Pancreas (tissue), 10 donors: Measurements from ENCODE around the gene UBTD2. TPM values are rescaled to one million over a fixed set of nuclear protein-coding genes. Genes with fewer than 3 reads are reported as not detected.
A peak's percentile ranks its signal among the peaks of the same experiment; 100 is the strongest.

Experiments used
- ATAC-seq, 4 donors: fragments of 200-7000 bp; cut with Tn5 transposase; one replicate each; pipeline versions ENCODE4 v1.8.0 to v1.9.1; 2020; ENCODE audit warnings: mild to moderate bottlenecking in 4 of 4, moderate library complexity in 4 of 4
- DNase-seq, 6 donors: peaks; one replicate each; pipeline ENCODE4 v3.0.0-alpha.2; 2020
- FAIRE-seq: peaks from 2 replicates; lab custom pipeline; 2012; peaks lifted over from hg19 to GRCh38; lab: Jason Lieb, UNC
- H3K27ac ChIP-seq, 4 donors: fragments of 200-600 bp; sonication (generic); 1 replicate in 3 of 4; 2 replicates in 1 of 4; pipeline versions ENCODE4 v1.5.0 to v1.8.0; 2020
- H3K27me3 ChIP-seq, 4 donors: fragments of 200-600 bp; one replicate each; pipeline ENCODE4 v1.8.0; 2021
- H3K36me3 ChIP-seq, 3 donors: fragments of 200-600 bp; sonication (generic) in 1 of 3; one replicate each; pipeline versions ENCODE4 v1.5.0 to v1.8.0; 2020 to 2021
- H3K4me1 ChIP-seq, 3 donors: fragments of 200-600 bp; one replicate each; pipeline ENCODE4 v1.8.0; 2021
- H3K4me3 ChIP-seq, 4 donors: fragments of 200-600 bp; sonication (generic) in 2 of 4; one replicate each; pipeline versions ENCODE4 v1.5.0 to v1.8.0; 2020 to 2021
- H3K9me3 ChIP-seq, 4 donors: fragments of 200-600 bp; one replicate each; pipeline ENCODE4 v1.8.0; 2021
- WGBS, 2 donors: extraction: QIAGEN DNeasy Blood & Tissue Kit; methylation state at CpG; one replicate each; pipeline ENCODE4 v1.1.7; 2013; 5-methylcytosine and 5-hydroxymethylcytosine counted together
- intact Hi-C, 3 donors: fragments of 100-400 bp; cut with DNase I; formaldehyde crosslinking; loops; one replicate each; pipeline versions ENCODE4 v1.11.1 to v1.14.2; 2022
- polyA plus RNA-seq, 2 donors: library from polyadenylated mRNA; stranded (reverse); fragments of 200-250 nt; gene quantifications; one replicate each; pipeline ENCODE4 v1.2.3, GENCODE V29; 2013
- total RNA-seq, 6 donors: library from RNA; stranded (reverse); fragmentation: NEBNext Ultra II Directional in 4 of 6; extraction: Animal tissue kit (Norgen Biotek cat#: 25700) in 4 of 6; gene quantifications; one replicate each; pipeline versions ENCODE4 v1.2.1 to v1.2.4, GENCODE V29; 2021 to 2023
- TF ChIP-seq, protein P1 (sequence below), 4 donors: fragments of 200-600 bp; sonication (generic) in 3 of 4; IDR thresholded peaks; one replicate each; pipeline versions ENCODE4 v1.5.0 to v1.8.0; 2021; ENCODE audit warnings: antibody characterized with exemption in 4 of 4
- donor health status: healthy with polysubstance abuse.
- donor health status: DM: no; HTN: no; CAD: no; lungs with moderate emphysema.
- donor health status: DM: no; HTN: no; CAD: no.
- donor health status: control.
- donor health status: control.
- donor health status: Bipolar disorder and iron deficiency.
- donor health status: DM: yes; HTN: yes; CAD: no.
- donor health status: DM: no; HTN: no; CAD: no.
- donor health status: DM: no; HTN: no; CAD: no.
- donor health status: DM: yes; HTN: yes; CAD: no.

UBTD2 gene
- total and polyA plus RNA-seq, 8 donors = 4.5 to 12.9 (median 6.9) TPM

DNA sequence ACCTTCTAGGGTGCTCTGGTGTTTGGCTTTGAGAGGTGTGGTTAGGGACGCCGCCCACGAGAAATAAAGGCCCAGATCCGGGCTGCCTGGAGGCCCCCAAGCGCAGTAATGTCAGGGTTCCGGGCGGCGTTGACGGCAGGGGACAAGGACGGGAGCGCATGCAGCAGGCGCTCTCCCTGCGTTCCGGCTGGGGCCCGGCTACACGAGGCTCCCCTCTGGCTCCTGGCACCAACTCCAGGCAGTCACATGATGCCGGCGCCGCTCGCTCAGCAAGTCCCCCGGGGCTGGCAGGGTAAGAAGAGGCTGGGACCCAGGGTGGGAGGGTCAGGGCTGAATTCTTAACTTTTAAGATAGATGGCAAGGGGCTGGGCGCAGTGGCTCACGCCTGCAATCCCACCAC lies 28.1 kb downstream of the UBTD2 start:
- Histone ChIP-seq H3K4me1 (no peaks in the 10 kb centered on the region), H3K27me3 (no peaks in the 10 kb centered on the region), H3K9me3 (no peaks in the 10 kb centered on the region), H3K36me3 (peaks cover 0 to 4% (median 0%) of the 10 kb centered on the region in 3 donors), H3K4me3 (no peak overlapping the region), H3K27ac (no peak overlapping the region)
- ATAC-seq (no peak), DNase-seq (peak in 1 of 6 donors; percentile 67), FAIRE-seq (no peak)
- WGBS, 2 donors = 97 to 99% methylated on average over 23 of the region's 23 CpGs
- TF ChIP-seq, protein P1, sequence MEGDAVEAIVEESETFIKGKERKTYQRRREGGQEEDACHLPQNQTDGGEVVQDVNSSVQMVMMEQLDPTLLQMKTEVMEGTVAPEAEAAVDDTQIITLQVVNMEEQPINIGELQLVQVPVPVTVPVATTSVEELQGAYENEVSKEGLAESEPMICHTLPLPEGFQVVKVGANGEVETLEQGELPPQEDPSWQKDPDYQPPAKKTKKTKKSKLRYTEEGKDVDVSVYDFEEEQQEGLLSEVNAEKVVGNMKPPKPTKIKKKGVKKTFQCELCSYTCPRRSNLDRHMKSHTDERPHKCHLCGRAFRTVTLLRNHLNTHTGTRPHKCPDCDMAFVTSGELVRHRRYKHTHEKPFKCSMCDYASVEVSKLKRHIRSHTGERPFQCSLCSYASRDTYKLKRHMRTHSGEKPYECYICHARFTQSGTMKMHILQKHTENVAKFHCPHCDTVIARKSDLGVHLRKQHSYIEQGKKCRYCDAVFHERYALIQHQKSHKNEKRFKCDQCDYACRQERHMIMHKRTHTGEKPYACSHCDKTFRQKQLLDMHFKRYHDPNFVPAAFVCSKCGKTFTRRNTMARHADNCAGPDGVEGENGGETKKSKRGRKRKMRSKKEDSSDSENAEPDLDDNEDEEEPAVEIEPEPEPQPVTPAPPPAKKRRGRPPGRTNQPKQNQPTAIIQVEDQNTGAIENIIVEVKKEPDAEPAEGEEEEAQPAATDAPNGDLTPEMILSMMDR (IDR thresholded peaks at IDR 0.05) = no peak
- intact Hi-C loops = no loop called here

DNA sequence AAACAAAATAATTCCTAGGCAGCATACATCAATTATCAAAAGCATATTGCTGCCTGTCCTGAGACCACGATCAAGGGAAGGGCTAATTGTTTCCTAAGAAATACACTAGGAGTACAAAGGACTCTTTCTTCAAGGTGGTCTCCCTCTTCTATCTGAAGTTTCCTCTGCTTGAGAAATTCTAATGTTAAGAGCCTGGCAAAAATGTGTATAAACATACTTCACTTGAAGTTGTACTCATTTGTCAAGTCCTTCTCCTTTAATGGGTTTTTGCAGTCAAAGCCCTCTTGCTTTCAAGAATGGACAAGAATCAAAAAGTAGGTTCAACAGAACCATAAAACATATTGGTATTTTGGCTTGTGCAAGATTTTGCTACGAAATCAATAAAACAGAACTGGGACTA lies 31.1 kb downstream of the UBTD2 start:
- no peak for DNase-seq
- H3K9me3 ChIP-seq = no peaks in the 10 kb centered on the region
- no peak overlapping the region for H3K27ac ChIP-seq
- no peak overlapping the region for H3K4me3 ChIP-seq
- ATAC-seq = no peak
- peaks cover 0 to 4% (median 0%) of the 10 kb centered on the region in 3 donors for H3K36me3 ChIP-seq
- no peak for FAIRE-seq
- no peaks in the 10 kb centered on the region for H3K27me3 ChIP-seq
- H3K4me1 ChIP-seq = no peaks in the 10 kb centered on the region
- WGBS, 2 donors = 73 to 77% methylated on average over 2 of the region's 2 CpGs
- intact Hi-C loops = no loop called here
- TF ChIP-seq, protein P1 (IDR thresholded peaks at IDR 0.05) = no peak

DNA sequence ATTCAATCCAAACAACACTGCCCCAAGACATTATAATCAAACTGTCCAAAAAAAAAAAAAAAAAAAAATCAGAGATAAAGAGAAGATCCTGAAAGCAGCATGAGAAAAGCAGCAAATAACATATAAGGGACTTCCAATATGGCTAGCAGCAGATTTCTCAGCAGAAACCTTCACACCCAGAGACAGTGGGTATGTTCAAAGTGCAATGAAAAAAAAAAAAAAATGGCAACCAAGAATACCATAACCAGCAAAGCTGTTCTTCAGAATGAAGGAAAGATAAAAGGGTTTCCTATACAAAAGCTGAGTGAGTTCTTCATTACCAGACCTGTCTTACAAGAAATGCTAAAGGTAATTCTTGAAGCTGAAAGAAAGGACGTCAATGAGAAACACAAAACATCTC lies 32.1 kb downstream of the UBTD2 start:
- WGBS, 2 donors = 100% methylated on average over 1 of the region's 1 CpG
- FAIRE-seq = no peak

DNA sequence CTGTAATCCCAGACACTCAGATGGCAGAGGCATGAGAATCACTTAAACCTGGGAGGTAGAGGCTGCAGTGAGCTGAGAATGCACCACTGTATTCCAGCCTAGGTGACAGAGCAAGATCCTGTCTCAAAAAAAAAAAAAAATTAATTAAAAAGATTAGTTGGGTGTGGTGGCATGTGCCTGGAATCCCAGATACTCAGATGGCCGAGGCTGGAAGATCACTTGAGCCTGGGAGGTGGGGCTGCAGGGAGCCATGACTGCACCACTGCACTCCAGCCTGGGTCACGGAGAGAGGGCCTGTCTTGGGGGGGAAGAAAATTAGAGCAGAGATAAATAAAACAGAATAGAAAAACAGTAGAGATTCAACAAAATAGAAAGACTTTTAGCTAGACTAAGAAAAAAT lies 34.9 kb downstream of the UBTD2 start:
- no peaks in the 10 kb centered on the region for H3K36me3 ChIP-seq
- no peaks in the 10 kb centered on the region for H3K4me1 ChIP-seq
- H3K27ac ChIP-seq = no peak overlapping the region
- H3K9me3 ChIP-seq = no peaks in the 10 kb centered on the region
- no peaks in the 10 kb centered on the region for H3K27me3 ChIP-seq
- H3K4me3 ChIP-seq = no peak overlapping the region
- TF ChIP-seq, protein P1 (IDR thresholded peaks at IDR 0.05) = no peak
- DNase-seq (no peak), FAIRE-seq (no peak), ATAC-seq (no peak)
- intact Hi-C loops = no loop called here
- WGBS, 2 donors = 87 to 90% methylated on average over 2 of the region's 2 CpGs

More for the DNA sequence above, 32.1 kb downstream of the UBTD2 start:
- no peak for ATAC-seq
- no peaks in the 10 kb centered on the region for H3K9me3 ChIP-seq
- no peak for DNase-seq
- no peaks in the 10 kb centered on the region for H3K4me1 ChIP-seq
- intact Hi-C loops = no loop called here
- H3K4me3 ChIP-seq = no peak overlapping the region
- H3K27me3 ChIP-seq = no peaks in the 10 kb centered on the region
- TF ChIP-seq, protein P1 (IDR thresholded peaks at IDR 0.05) = no peak
- H3K27ac ChIP-seq = no peak overlapping the region
- peaks cover 0 to 4% (median 0%) of the 10 kb centered on the region in 3 donors for H3K36me3 ChIP-seq

DNA sequence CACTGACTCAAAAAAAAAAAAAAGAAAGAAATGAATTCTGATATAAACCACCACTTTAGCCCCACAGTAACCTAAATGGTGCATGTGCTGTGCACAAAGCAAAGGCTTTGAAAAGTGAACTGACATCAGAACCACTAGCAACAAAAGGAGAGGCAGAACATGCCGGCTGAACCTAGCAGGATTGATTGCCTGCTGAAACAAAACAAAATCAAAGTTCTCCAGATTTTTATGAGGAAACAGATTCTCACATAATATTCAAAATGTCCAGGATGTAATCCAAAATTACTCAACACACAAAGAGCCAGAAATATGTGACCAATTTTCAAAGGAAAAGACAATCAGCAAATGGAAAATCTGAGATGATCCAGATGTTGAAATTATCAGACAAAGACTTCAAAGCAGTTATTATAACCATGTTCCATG lies 37.9 kb downstream of the UBTD2 start:
- Histone ChIP-seq H3K27me3 (no peaks in the 10 kb centered on the region), H3K4me3 (no peak overlapping the region), H3K27ac (no peak overlapping the region), H3K9me3 (no peaks in the 10 kb centered on the region), H3K4me1 (no peaks in the 10 kb centered on the region), H3K36me3 (no peaks in the 10 kb centered on the region)
- no peak for DNase-seq
- FAIRE-seq = no peak
- intact Hi-C loops = no loop called here
- no peak for ATAC-seq
- WGBS, 2 donors = 65 to 80% methylated on average over 1 of the region's 1 CpG
- TF ChIP-seq, protein P1 (IDR thresholded peaks at IDR 0.05) = no peak
